K562 (cell line): ENCODE results near the gene COX18. TPM values are rescaled to one million over a fixed set of nuclear protein-coding genes. Genes with fewer than 3 reads are reported as not detected.

Experiments used
- CXXC5 ChIP-seq: fragments of 250-450 bp; sonication (Bioruptor Pico); IDR thresholded peaks from 2 replicates; pipeline ENCODE4 v1.8.0; 2022; ENCODE audit warnings: inconsistent platforms, mild to moderate bottlenecking, moderate library complexity
- DIDO1 ChIP-seq: fragments of 450-650 bp; IDR thresholded peaks from 2 replicates; pipeline ENCODE4 v1.6.1; 2016; ENCODE audit warnings: low read depth, missing biosample characterization, missing genetic modification characterization
- GTF2A2 ChIP-seq: IDR thresholded peaks from 2 replicates; pipeline ENCODE4 v1.6.1; 2016; ENCODE audit warnings: mild to moderate bottlenecking, missing genetic modification characterization, missing compliant biosample characterization
- KDM5B ChIP-seq: fragments of 200-600 bp; sonication (generic); IDR thresholded peaks from 2 replicates; pipeline ENCODE4 v1.6.1; 2012; ENCODE audit warnings: low read depth, mild to moderate bottlenecking, moderate library complexity, low read length, control low read depth, inconsistent platforms; ENCODE audit not compliant: insufficient replicate concordance
- POLR2A ChIP-seq: fragments of 450-650 bp; conservative IDR thresholded peaks from 2 replicates; pipeline ENCODE4 v1.6.1; 2016
- PYGO2 ChIP-seq: fragments of 450-650 bp; IDR thresholded peaks from 2 replicates; pipeline ENCODE4 v1.6.1; 2016; ENCODE audit warnings: mild to moderate bottlenecking, missing genetic modification characterization, moderate library complexity, missing compliant biosample characterization
- RNF2 ChIP-seq: sonication (generic); IDR thresholded peaks from 2 replicates; pipeline ENCODE4 v1.6.1; 2016
- ZNF24 ChIP-seq: fragments of 450-650 bp; IDR thresholded peaks from 2 replicates; pipeline ENCODE4 v1.6.1; 2016
- ZNF507 ChIP-seq: conservative IDR thresholded peaks from 2 replicates; pipeline ENCODE4 v1.6.1; 2017; ENCODE audit warnings: missing genetic modification characterization, missing compliant biosample characterization
- polyA plus RNA-seq, 8 experiments: library from polyadenylated mRNA; depleted of rRNA in 4 of 8; stranded (reverse) in 5 of 8; unstranded in 3 of 8; fragments of >200 nt; fragmentation: Nextera tagmentation in 2 of 8; fragmentation: Illumina TruSeq in 1 of 8; extraction: Ambion mirVana in 2 of 8; extraction: Trizol in 1 of 8; gene quantifications; 2 replicates each; pipeline versions ENCODE4 v1.2.1 to v1.2.3, GENCODE V29; 2011 to 2014; ENCODE audit warnings: inconsistent platforms in 1 of 8, missing spikeins in 1 of 8
- total RNA-seq, 7 experiments: library from RNA; depleted of rRNA in 6 of 7; stranded (reverse); fragments of >200 nt in 6 of 7; fragmentation: Illumina TruSeq in 2 of 7; extraction: Trizol in 2 of 7; gene quantifications; 2 replicates each; pipeline versions ENCODE4 v1.2.1 to v1.2.3, GENCODE V29; 2011 to 2021; ENCODE audit warnings: low replicate concordance in 1 of 7
- TF ChIP-seq, protein P1 (sequence below), 2 experiments: fragments of 450-650 bp; IDR thresholded peaks; 2 replicates each; pipeline ENCODE4 v1.6.1; 2018; ENCODE audit warnings: mild to moderate bottlenecking in 2 of 2, low read depth in 1 of 2; ENCODE audit not compliant: partially characterized antibody in 2 of 2
- TF ChIP-seq, protein P2 (sequence below): fragments of 450-650 bp; IDR thresholded peaks from 2 replicates; pipeline ENCODE4 v1.6.1; 2016; ENCODE audit warnings: low read depth
- TF ChIP-seq, protein P3 (sequence below), 2 experiments: fragments of 450-650 bp in 1 of 2; IDR thresholded peaks; 2 replicates each; pipeline ENCODE4 v1.6.1; 2011 to 2017; ENCODE audit warnings: low read depth in 2 of 2, antibody characterized with exemption in 1 of 2, borderline replicate concordance in 1 of 2, low read length in 1 of 2, mild to moderate bottlenecking in 1 of 2, mixed read lengths in 1 of 2; ENCODE audit not compliant: control insufficient read depth in 1 of 2

The COX18 gene
- total and polyA plus RNA-seq, 9 of the 15 experiments (the other 6 are each of a cell fraction or from before 2014, with no cell fraction given): 7.0 to 21.3 (median 14.7) TPM

- TF ChIP-seq, protein P1, sequence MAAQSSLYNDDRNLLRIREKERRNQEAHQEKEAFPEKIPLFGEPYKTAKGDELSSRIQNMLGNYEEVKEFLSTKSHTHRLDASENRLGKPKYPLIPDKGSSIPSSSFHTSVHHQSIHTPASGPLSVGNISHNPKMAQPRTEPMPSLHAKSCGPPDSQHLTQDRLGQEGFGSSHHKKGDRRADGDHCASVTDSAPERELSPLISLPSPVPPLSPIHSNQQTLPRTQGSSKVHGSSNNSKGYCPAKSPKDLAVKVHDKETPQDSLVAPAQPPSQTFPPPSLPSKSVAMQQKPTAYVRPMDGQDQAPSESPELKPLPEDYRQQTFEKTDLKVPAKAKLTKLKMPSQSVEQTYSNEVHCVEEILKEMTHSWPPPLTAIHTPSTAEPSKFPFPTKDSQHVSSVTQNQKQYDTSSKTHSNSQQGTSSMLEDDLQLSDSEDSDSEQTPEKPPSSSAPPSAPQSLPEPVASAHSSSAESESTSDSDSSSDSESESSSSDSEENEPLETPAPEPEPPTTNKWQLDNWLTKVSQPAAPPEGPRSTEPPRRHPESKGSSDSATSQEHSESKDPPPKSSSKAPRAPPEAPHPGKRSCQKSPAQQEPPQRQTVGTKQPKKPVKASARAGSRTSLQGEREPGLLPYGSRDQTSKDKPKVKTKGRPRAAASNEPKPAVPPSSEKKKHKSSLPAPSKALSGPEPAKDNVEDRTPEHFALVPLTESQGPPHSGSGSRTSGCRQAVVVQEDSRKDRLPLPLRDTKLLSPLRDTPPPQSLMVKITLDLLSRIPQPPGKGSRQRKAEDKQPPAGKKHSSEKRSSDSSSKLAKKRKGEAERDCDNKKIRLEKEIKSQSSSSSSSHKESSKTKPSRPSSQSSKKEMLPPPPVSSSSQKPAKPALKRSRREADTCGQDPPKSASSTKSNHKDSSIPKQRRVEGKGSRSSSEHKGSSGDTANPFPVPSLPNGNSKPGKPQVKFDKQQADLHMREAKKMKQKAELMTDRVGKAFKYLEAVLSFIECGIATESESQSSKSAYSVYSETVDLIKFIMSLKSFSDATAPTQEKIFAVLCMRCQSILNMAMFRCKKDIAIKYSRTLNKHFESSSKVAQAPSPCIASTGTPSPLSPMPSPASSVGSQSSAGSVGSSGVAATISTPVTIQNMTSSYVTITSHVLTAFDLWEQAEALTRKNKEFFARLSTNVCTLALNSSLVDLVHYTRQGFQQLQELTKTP (IDR thresholded peaks at IDR 0.05; ENCODE audit: low read depth in 1 of 2, partially characterized antibody in 2 of 2): no peak
- TF ChIP-seq, protein P2, sequence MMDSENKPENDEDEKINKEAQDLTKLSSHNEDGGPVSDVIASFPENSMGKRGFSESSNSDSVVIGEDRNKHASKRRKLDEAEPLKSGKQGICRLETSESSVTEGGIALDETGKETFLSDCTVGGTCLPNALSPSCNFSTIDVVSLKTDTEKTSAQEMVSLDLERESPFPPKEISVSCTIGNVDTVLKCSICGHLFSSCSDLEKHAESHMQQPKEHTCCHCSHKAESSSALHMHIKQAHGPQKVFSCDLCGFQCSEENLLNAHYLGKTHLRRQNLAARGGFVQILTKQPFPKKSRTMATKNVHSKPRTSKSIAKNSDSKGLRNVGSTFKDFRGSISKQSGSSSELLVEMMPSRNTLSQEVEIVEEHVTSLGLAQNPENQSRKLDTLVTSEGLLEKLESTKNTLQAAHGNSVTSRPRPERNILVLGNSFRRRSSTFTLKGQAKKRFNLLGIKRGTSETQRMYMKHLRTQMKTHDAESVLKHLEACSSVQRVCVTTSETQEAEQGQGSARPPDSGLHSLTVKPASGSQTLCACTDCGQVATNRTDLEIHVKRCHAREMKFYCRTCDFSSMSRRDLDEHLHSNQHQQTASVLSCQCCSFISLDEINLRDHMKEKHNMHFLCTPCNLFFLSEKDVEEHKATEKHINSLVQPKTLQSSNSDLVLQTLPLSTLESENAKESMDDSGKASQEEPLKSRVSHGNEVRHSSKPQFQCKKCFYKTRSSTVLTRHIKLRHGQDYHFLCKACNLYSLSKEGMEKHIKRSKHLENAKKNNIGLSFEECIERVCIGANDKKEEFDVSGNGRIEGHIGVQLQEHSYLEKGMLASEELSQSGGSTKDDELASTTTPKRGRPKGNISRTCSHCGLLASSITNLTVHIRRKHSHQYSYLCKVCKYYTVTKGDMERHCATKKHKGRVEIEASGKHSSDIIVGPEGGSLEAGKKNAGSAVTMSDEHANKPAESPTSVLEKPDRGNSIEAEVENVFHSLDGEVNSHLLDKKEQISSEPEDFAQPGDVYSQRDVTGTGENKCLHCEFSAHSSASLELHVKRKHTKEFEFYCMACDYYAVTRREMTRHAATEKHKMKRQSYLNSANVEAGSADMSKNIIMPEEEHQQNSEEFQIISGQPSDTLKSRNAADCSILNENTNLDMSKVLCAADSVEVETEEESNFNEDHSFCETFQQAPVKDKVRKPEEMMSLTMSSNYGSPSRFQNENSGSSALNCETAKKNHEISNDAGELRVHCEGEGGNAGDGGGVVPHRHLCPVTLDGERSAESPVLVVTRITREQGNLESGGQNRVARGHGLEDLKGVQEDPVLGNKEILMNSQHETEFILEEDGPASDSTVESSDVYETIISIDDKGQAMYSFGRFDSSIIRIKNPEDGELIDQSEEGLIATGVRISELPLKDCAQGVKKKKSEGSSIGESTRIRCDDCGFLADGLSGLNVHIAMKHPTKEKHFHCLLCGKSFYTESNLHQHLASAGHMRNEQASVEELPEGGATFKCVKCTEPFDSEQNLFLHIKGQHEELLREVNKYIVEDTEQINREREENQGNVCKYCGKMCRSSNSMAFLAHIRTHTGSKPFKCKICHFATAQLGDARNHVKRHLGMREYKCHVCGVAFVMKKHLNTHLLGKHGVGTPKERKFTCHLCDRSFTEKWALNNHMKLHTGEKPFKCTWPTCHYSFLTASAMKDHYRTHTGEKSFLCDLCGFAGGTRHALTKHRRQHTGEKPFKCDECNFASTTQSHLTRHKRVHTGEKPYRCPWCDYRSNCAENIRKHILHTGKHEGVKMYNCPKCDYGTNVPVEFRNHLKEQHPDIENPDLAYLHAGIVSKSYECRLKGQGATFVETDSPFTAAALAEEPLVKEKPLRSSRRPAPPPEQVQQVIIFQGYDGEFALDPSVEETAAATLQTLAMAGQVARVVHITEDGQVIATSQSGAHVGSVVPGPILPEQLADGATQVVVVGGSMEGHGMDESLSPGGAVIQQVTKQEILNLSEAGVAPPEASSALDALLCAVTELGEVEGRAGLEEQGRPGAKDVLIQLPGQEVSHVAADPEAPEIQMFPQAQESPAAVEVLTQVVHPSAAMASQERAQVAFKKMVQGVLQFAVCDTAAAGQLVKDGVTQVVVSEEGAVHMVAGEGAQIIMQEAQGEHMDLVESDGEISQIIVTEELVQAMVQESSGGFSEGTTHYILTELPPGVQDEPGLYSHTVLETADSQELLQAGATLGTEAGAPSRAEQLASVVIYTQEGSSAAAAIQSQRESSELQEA: no peak
- TF ChIP-seq KDM5B: peak; percentile 96
- no peak for TF ChIP-seq GTF2A2 (tag)
- TF ChIP-seq CXXC5 (CRISPR knock-in tag): peak; percentile 66
- TF ChIP-seq PYGO2: no peak
- no peak for TF ChIP-seq DIDO1 (tag)
- 0 out of 2 replicates have a peak, but pooled peaks have one; percentile 4 for TF ChIP-seq ZNF24
- peak; percentile 94 for TF ChIP-seq POLR2A
- no peak for TF ChIP-seq ZNF507
- TF ChIP-seq, protein P3, sequence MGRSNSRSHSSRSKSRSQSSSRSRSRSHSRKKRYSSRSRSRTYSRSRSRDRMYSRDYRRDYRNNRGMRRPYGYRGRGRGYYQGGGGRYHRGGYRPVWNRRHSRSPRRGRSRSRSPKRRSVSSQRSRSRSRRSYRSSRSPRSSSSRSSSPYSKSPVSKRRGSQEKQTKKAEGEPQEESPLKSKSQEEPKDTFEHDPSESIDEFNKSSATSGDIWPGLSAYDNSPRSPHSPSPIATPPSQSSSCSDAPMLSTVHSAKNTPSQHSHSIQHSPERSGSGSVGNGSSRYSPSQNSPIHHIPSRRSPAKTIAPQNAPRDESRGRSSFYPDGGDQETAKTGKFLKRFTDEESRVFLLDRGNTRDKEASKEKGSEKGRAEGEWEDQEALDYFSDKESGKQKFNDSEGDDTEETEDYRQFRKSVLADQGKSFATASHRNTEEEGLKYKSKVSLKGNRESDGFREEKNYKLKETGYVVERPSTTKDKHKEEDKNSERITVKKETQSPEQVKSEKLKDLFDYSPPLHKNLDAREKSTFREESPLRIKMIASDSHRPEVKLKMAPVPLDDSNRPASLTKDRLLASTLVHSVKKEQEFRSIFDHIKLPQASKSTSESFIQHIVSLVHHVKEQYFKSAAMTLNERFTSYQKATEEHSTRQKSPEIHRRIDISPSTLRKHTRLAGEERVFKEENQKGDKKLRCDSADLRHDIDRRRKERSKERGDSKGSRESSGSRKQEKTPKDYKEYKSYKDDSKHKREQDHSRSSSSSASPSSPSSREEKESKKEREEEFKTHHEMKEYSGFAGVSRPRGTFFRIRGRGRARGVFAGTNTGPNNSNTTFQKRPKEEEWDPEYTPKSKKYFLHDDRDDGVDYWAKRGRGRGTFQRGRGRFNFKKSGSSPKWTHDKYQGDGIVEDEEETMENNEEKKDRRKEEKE (IDR thresholded peaks at IDR 0.05; ENCODE audit: borderline replicate concordance in 1 of 2, control insufficient read depth in 1 of 2, low read depth in 2 of 2, low read length in 1 of 2): no peak
- TF ChIP-seq RNF2: peak; percentile 86
Observed at GRCh38 chr4:73069338-73070073, at the start of gene COX18 (continued).
